Neuronal stem cell (in vitro differentiated cells): ENCODE results near the gene CHN1.
A peak's percentile ranks its signal among the peaks of the same experiment; 100 is the strongest.

ENCODE experiments used
- DNase-seq: peaks from one replicate; pipeline ENCODE4 v3.0.0-alpha.2; 2013; ENCODE audit warnings: low spot score
- H2AFZ ChIP-seq: one replicate; pipeline ENCODE4 v1.6.1; 2013; ENCODE audit warnings: mild to moderate bottlenecking, low read length, inconsistent platforms
- H2AK5ac ChIP-seq: 2 replicates; pipeline ENCODE4 v1.6.1; 2013; ENCODE audit warnings: low read depth, mild to moderate bottlenecking, inconsistent platforms, low read length, moderate library complexity, mixed read lengths
- H2BK120ac ChIP-seq: 2 replicates; pipeline ENCODE4 v1.6.1; 2013; ENCODE audit warnings: low read depth, mild to moderate bottlenecking, inconsistent platforms, low read length, moderate library complexity, mixed read lengths
- H2BK12ac ChIP-seq: one replicate; pipeline ENCODE4 v1.6.1; 2013; ENCODE audit warnings: low read length, inconsistent platforms
- H2BK15ac ChIP-seq: 2 replicates; pipeline ENCODE4 v1.6.1; 2013; ENCODE audit warnings: mild to moderate bottlenecking, low read length, inconsistent platforms, mixed read lengths
- H2BK5ac ChIP-seq: one replicate; pipeline ENCODE4 v1.6.1; 2013; ENCODE audit warnings: inconsistent platforms, mild to moderate bottlenecking, low read length, moderate library complexity
- H3K14ac ChIP-seq: one replicate; pipeline ENCODE4 v1.6.1; 2013; ENCODE audit warnings: low read length, inconsistent platforms
- H3K18ac ChIP-seq: 2 replicates; pipeline ENCODE4 v1.6.1; 2013; ENCODE audit warnings: low read length, inconsistent platforms
- H3K23ac ChIP-seq: 2 replicates; pipeline ENCODE4 v1.6.1; 2013; ENCODE audit warnings: low read depth, mild to moderate bottlenecking, mixed read lengths, low read length, inconsistent platforms; ENCODE audit not compliant: poor library complexity
- H3K27ac ChIP-seq: replicated peaks from 3 replicates; pipeline ENCODE4 v1.5.1; 2013; ENCODE audit warnings: low read length, inconsistent platforms
- H3K27me3 ChIP-seq, 3 experiments: 2 replicates each; pipeline ENCODE4 v1.6.1; 2013; ENCODE audit warnings: low read length in 3 of 3, mild to moderate bottlenecking in 2 of 3, inconsistent platforms in 1 of 3, low read depth in 1 of 3, mixed read lengths in 1 of 3, moderate library complexity in 1 of 3; ENCODE audit not compliant: control insufficient read depth in 3 of 3, insufficient read depth in 3 of 3
- H3K36me3 ChIP-seq, 2 donors: replicated peaks in 1 of 2; 2 replicates each; pipeline ENCODE4 v1.6.1; 2013; ENCODE audit warnings: low read length in 2 of 2; ENCODE audit not compliant: control insufficient read depth in 2 of 2, insufficient read depth in 2 of 2
- H3K4ac ChIP-seq: 2 replicates; pipeline ENCODE4 v1.6.1; 2013; ENCODE audit warnings: inconsistent platforms, mild to moderate bottlenecking, low read length, moderate library complexity
- H3K4me1 ChIP-seq, 2 donors: 1 replicate in 1 of 2; 2 replicates in 1 of 2; pipeline ENCODE4 v1.6.1; 2013; ENCODE audit warnings: low read length in 2 of 2, low read depth in 1 of 2; ENCODE audit not compliant: control insufficient read depth in 2 of 2, insufficient read depth in 1 of 2
- H3K4me2 ChIP-seq: one replicate; pipeline ENCODE4 v1.6.1; 2013; ENCODE audit warnings: mild to moderate bottlenecking, low read length, inconsistent platforms; ENCODE audit not compliant: insufficient read depth, poor library complexity, severe bottlenecking
- H3K4me3 ChIP-seq, 2 donors: 2 replicates each; pipeline ENCODE4 v1.5.1; 2013; ENCODE audit warnings: low read length in 2 of 2, mild to moderate bottlenecking in 2 of 2, inconsistent platforms in 1 of 2, moderate library complexity in 1 of 2
- H3K79me1 ChIP-seq: one replicate; pipeline ENCODE4 v1.6.1; 2013; ENCODE audit warnings: low read depth, mild to moderate bottlenecking, inconsistent platforms, low read length, moderate library complexity
- H3K9ac ChIP-seq: one replicate; pipeline ENCODE4 v1.6.1; 2013; ENCODE audit warnings: mild to moderate bottlenecking, low read depth, low read length, inconsistent platforms; ENCODE audit not compliant: poor library complexity
- H3K9me3 ChIP-seq, 2 donors: replicated peaks in 1 of 2; 2 replicates each; pipeline versions ENCODE3 to v1.6.1; 2013; ENCODE audit warnings: low read length in 2 of 2, mild to moderate bottlenecking in 2 of 2, inconsistent platforms in 1 of 2, low read depth in 1 of 2, mixed read lengths in 1 of 2, moderate library complexity in 1 of 2; ENCODE audit not compliant: control insufficient read depth in 2 of 2, insufficient read depth in 1 of 2
- H4K8ac ChIP-seq: one replicate; pipeline ENCODE4 v1.6.1; 2013; ENCODE audit warnings: low read depth, mild to moderate bottlenecking, inconsistent platforms, low read length, moderate library complexity
- H4K91ac ChIP-seq: one replicate; pipeline ENCODE4 v1.6.1; 2013; ENCODE audit warnings: low read length, low read depth, mild to moderate bottlenecking, inconsistent platforms; ENCODE audit not compliant: poor library complexity
- WGBS, 2 donors: extraction: QIAGEN DNeasy Blood & Tissue Kit; methylation state at CpG; one replicate each; pipeline ENCODE4 v1.1.7; 2013; ENCODE audit warnings: missing lambda C conversion rate in 2 of 2, mixed read lengths in 1 of 2; ENCODE audit not compliant: insufficient read length in 2 of 2, insufficient replicate concordance in 1 of 2; ENCODE audit errors: extremely low coverage in 2 of 2; 5-methylcytosine and 5-hydroxymethylcytosine counted together

Gene CHN1

GRCh38 chr2:174760845-174761473, 244.2 kb downstream of the CHN1 start:
- H2BK5ac ChIP-seq: no peak overlapping the region
- no peak overlapping the region for H3K4ac ChIP-seq
- WGBS, 2 donors: no CpG with 5 or more reads among the region's 5 CpGs
- H3K18ac ChIP-seq: no peak overlapping the region
- H2BK12ac ChIP-seq: no peak overlapping the region
- H3K9me3 ChIP-seq: peaks cover 0 to 1% of the 10 kb centered on the region in 2 donors
- DNase-seq: no peak
- no peak overlapping the region for H3K9ac ChIP-seq
- no peak overlapping the region for H4K91ac ChIP-seq
- no peaks in the 10 kb centered on the region for H3K79me1 ChIP-seq
- H2AK5ac ChIP-seq: no peak overlapping the region
- H3K27ac ChIP-seq: no peak overlapping the region
- H4K8ac ChIP-seq: no peak overlapping the region
- H3K4me3 ChIP-seq: no peak overlapping the region
- H2AFZ ChIP-seq: no peak overlapping the region
- H3K14ac ChIP-seq: no peak overlapping the region
- H3K4me2 ChIP-seq: no peak overlapping the region
- H2BK15ac ChIP-seq: no peak overlapping the region
- no peak overlapping the region for H2BK120ac ChIP-seq
- no peaks in the 10 kb centered on the region for H3K27me3 ChIP-seq
- no peak overlapping the region for H3K23ac ChIP-seq
- H3K4me1 ChIP-seq: peaks cover 3 to 14% of the 10 kb centered on the region in 2 donors
- no peaks in the 10 kb centered on the region for H3K36me3 ChIP-seq

- H3K27ac ChIP-seq: no peak overlapping the region
- peak overlapping the region; percentile 21 for H3K18ac ChIP-seq
- no peak overlapping the region for H2BK15ac ChIP-seq
- DNase-seq: no peak
- WGBS, 2 donors: no CpG with 5 or more reads among the region's 11 CpGs
- H2BK12ac ChIP-seq: no peak overlapping the region
- H2AFZ ChIP-seq: no peak overlapping the region
- H3K4me1 ChIP-seq: peaks cover 3 to 14% of the 10 kb centered on the region in 2 donors
- no peak overlapping the region for H2BK120ac ChIP-seq
- no peak overlapping the region for H3K14ac ChIP-seq
- H2BK5ac ChIP-seq: no peak overlapping the region
- no peak overlapping the region for H2AK5ac ChIP-seq
- no peak overlapping the region for H3K4ac ChIP-seq
- no peaks in the 10 kb centered on the region for H3K27me3 ChIP-seq
- no peak overlapping the region for H3K4me3 ChIP-seq
- H3K23ac ChIP-seq: no peak overlapping the region
- H4K91ac ChIP-seq: no peak overlapping the region
- H3K4me2 ChIP-seq: no peak overlapping the region
- H3K9ac ChIP-seq: no peak overlapping the region
- H3K79me1 ChIP-seq: no peaks in the 10 kb centered on the region
- H4K8ac ChIP-seq: no peak overlapping the region
- H3K36me3 ChIP-seq: no peaks in the 10 kb centered on the region
- H3K9me3 ChIP-seq: peaks cover 0 to 1% of the 10 kb centered on the region in 2 donors
Observed at GRCh38 chr2:174759381-174760065, 245.7 kb downstream of the CHN1 start.

GRCh38 chr2:174756743-174757142, 248.4 kb downstream of the CHN1 start:
- Histone ChIP-seq H3K9me3 (peaks cover 0 to 1% of the 10 kb centered on the region in 2 donors), H3K4me3 (no peak overlapping the region), H3K9ac (no peak overlapping the region), H3K4me2 (no peak overlapping the region), H2BK12ac (no peak overlapping the region), H2AFZ (no peak overlapping the region), H3K14ac (no peak overlapping the region), H3K4me1 (peaks cover 0 to under 1% of the 10 kb centered on the region in 2 donors), H4K91ac (no peak overlapping the region), H3K27ac (no peak overlapping the region), H3K27me3 (no peaks in the 10 kb centered on the region), H3K18ac (no peak overlapping the region), H2BK15ac (no peak overlapping the region), H3K36me3 (no peaks in the 10 kb centered on the region), H3K79me1 (no peaks in the 10 kb centered on the region), H3K4ac (no peak overlapping the region), H2AK5ac (no peak overlapping the region), H2BK120ac (no peak overlapping the region), H4K8ac (no peak overlapping the region), H3K23ac (no peak overlapping the region), H2BK5ac (no peak overlapping the region)
- DNase-seq: no peak
- no CpG with 5 or more reads among the region's 10 CpGs for WGBS, 2 donors

- no CpG with 5 or more reads among the region's 13 CpGs for WGBS, 2 donors
Observed at GRCh38 chr2:174753038-174753633, 252.0 kb downstream of the CHN1 start.

More at GRCh38 chr2:174753038-174753633, 252.0 kb downstream of the CHN1 start:
- Histone ChIP-seq H3K4me1 (peaks cover 0 to 2% of the 10 kb centered on the region in 2 donors), H3K9ac (no peak overlapping the region), H3K4me3 (no peak overlapping the region), H3K4ac (no peak overlapping the region), H2AFZ (no peak overlapping the region), H3K23ac (no peak overlapping the region), H3K79me1 (no peaks in the 10 kb centered on the region), H3K36me3 (no peaks in the 10 kb centered on the region), H4K8ac (no peak overlapping the region), H3K9me3 (peaks cover 0 to 1% of the 10 kb centered on the region in 2 donors), H3K27ac (no peak overlapping the region), H3K4me2 (no peak overlapping the region), H2BK120ac (no peak overlapping the region), H2BK15ac (no peak overlapping the region), H2BK12ac (no peak overlapping the region), H3K14ac (no peak overlapping the region), H3K18ac (no peak overlapping the region), H2BK5ac (no peak overlapping the region), H2AK5ac (no peak overlapping the region), H3K27me3 (no peaks in the 10 kb centered on the region), H4K91ac (no peak overlapping the region)
- no peak for DNase-seq
